NB4 (cell line): Measurements from ENCODE around the gene SRMS.

Experiments used
- CTCF ChIP-seq: IDR thresholded peaks from one replicate; pipeline ENCODE4 v1.5.1; 2012; ENCODE audit warnings: low read depth, low read length
- POLR2A ChIP-seq: IDR thresholded peaks from 2 replicates; pipeline ENCODE4 v1.6.1; 2011; ENCODE audit warnings: mild to moderate bottlenecking; ENCODE audit not compliant: insufficient read length; ENCODE audit errors: extremely low read depth

GRCh38 chr20:63553251-63553932 lies 5.8 kb upstream of the SRMS start:
- no peak for TF ChIP-seq CTCF
- TF ChIP-seq POLR2A: no peak
